Gastrocnemius medialis (tissue), 4 donors: ENCODE results near the gene ZNF716.

Experiments
- POLR2A ChIP-seq, 2 donors: fragments of 450-650 bp; IDR thresholded peaks; one replicate each; pipeline ENCODE4 v1.6.1; 2017; ENCODE audit warnings: antibody characterized with exemption in 2 of 2, mild to moderate bottlenecking in 2 of 2, moderate library complexity in 2 of 2
- TF ChIP-seq, protein P1 (sequence below), 5 experiments: fragments of 450-650 bp in 3 of 5; fragments of 200-600 bp in 2 of 5; sonication (generic) in 2 of 5; IDR thresholded peaks in 4 of 5; conservative IDR thresholded peaks in 1 of 5; 1 replicate in 4 of 5; 2 replicates in 1 of 5; pipeline ENCODE4 v1.5.1; 2016 to 2019; ENCODE audit warnings: antibody characterized with exemption in 5 of 5, mild to moderate bottlenecking in 3 of 5, moderate library complexity in 3 of 5

DNA sequence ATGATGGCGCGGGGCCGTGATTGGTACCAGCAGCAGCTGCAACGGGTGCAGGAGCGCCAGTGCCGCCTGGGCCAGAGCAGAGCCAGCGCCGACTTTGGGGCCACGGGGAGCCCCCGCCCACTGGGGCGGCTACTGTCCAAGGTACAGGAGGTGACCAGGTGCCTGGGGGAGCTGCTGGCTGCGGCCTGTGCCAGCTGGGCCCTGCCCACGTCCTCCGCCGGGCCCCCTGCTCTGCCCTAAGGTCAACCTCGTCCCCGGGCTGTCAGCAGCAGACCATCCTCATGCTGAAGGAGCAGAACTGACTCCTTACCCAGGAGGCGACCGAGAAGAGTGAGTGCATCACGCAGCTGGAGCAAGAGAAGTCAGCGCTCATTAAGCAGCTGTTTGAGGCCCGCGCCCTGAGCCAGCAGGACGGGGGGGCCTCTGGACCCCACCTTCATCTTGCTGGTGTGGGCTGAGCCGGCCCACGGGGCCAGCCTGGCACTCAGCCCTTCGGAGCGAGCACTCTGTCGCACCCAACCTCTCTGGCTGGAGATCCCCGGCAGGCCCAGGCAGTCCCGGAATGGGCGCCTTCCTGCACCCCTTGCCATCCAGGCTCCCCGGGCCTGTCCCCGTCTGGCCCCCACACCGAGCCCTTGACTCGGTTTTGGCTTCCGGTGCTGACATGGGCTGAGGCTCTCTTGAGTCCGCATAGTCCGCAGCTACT is 24.6 kb upstream of the ZNF716 start:
- no peak for TF ChIP-seq POLR2A (IDR thresholded peaks at IDR 0.05)
- TF ChIP-seq, protein P1, sequence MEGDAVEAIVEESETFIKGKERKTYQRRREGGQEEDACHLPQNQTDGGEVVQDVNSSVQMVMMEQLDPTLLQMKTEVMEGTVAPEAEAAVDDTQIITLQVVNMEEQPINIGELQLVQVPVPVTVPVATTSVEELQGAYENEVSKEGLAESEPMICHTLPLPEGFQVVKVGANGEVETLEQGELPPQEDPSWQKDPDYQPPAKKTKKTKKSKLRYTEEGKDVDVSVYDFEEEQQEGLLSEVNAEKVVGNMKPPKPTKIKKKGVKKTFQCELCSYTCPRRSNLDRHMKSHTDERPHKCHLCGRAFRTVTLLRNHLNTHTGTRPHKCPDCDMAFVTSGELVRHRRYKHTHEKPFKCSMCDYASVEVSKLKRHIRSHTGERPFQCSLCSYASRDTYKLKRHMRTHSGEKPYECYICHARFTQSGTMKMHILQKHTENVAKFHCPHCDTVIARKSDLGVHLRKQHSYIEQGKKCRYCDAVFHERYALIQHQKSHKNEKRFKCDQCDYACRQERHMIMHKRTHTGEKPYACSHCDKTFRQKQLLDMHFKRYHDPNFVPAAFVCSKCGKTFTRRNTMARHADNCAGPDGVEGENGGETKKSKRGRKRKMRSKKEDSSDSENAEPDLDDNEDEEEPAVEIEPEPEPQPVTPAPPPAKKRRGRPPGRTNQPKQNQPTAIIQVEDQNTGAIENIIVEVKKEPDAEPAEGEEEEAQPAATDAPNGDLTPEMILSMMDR (IDR thresholded peaks at IDR 0.05 in 4 of 5, conservative IDR thresholded peaks at IDR 0.05 in 1 of 5), result no peak
